Non-pigmented ciliary epithelial cell (primary cell): ENCODE results near the gene ADAMTS14.
A peak's percentile ranks its signal among the peaks of the same experiment; 100 is the strongest.
"Not testable (repeated sequence)": the region's sequence is repeated elsewhere in the genome, so short reads cannot be mapped to it uniquely, and the experiment has no call there.

ENCODE experiments used
- DNase-seq: peaks from one replicate; pipeline ENCODE4 v3.0.0-alpha.2; 2010; ENCODE audit warnings: low read depth

ADAMTS14 gene

GRCh38 chr10:70655316-70655715 lies 17.0 kb upstream of the ADAMTS14 start:
- no peak for DNase-seq

GRCh38 chr10:70656489-70656888 lies 15.8 kb upstream of the ADAMTS14 start:
- peak; percentile 100 for DNase-seq

- DNase-seq = no peak
Observed at GRCh38 chr10:70657041-70657440, 15.3 kb upstream of the ADAMTS14 start.

GRCh38 chr10:70658582-70659136 lies 13.6 kb upstream of the ADAMTS14 start:
- DNase-seq = no peak

- no peak for DNase-seq
Observed at GRCh38 chr10:70659306-70659705, 13.0 kb upstream of the ADAMTS14 start.

GRCh38 chr10:70660722-70661121 lies 11.6 kb upstream of the ADAMTS14 start:
- no peak for DNase-seq

- DNase-seq = no peak
Observed at GRCh38 chr10:70661623-70662361, 10.5 kb upstream of the ADAMTS14 start.

GRCh38 chr10:70662362-70663220 lies 9.7 kb upstream of the ADAMTS14 start:
- DNase-seq = no peak

GRCh38 chr10:70663458-70664409 lies 8.6 kb upstream of the ADAMTS14 start:
- DNase-seq = not testable (repeated sequence)

- DNase-seq = peak; percentile 99
Observed at GRCh38 chr10:70664702-70665195, 7.6 kb upstream of the ADAMTS14 start.

- DNase-seq = no peak
Observed at GRCh38 chr10:70666960-70667798, 5.1 kb upstream of the ADAMTS14 start.

- not testable (repeated sequence) for DNase-seq
Observed at GRCh38 chr10:70667818-70668217, 4.5 kb upstream of the ADAMTS14 start.

- no peak for DNase-seq
Observed at GRCh38 chr10:70668454-70668970, 3.8 kb upstream of the ADAMTS14 start.

- no peak for DNase-seq
Observed at GRCh38 chr10:70669015-70669414, 3.3 kb upstream of the ADAMTS14 start.

GRCh38 chr10:70669732-70670317 lies 2.5 kb upstream of the ADAMTS14 start:
- no peak for DNase-seq

GRCh38 chr10:70671619-70672164 lies 614 bp upstream of the ADAMTS14 start:
- DNase-seq = no peak

- DNase-seq = no peak
Observed at GRCh38 chr10:70673043-70673928, 980 bp downstream of the ADAMTS14 start.

GRCh38 chr10:70673929-70674559 lies 1.7 kb downstream of the ADAMTS14 start:
- no peak for DNase-seq
